Measurements from ENCODE around the gene IFIT1. TPM values are rescaled to one million over a fixed set of nuclear protein-coding genes. Genes with fewer than 3 reads are reported as not detected.
"Not testable (repeated sequence)": the region's sequence is repeated elsewhere in the genome, so short reads cannot be mapped to it uniquely, and the experiment has no call there.

The IFIT1 gene
- total RNA-seq, 1 donor from 2014 or later, result 6.0 TPM

DNA sequence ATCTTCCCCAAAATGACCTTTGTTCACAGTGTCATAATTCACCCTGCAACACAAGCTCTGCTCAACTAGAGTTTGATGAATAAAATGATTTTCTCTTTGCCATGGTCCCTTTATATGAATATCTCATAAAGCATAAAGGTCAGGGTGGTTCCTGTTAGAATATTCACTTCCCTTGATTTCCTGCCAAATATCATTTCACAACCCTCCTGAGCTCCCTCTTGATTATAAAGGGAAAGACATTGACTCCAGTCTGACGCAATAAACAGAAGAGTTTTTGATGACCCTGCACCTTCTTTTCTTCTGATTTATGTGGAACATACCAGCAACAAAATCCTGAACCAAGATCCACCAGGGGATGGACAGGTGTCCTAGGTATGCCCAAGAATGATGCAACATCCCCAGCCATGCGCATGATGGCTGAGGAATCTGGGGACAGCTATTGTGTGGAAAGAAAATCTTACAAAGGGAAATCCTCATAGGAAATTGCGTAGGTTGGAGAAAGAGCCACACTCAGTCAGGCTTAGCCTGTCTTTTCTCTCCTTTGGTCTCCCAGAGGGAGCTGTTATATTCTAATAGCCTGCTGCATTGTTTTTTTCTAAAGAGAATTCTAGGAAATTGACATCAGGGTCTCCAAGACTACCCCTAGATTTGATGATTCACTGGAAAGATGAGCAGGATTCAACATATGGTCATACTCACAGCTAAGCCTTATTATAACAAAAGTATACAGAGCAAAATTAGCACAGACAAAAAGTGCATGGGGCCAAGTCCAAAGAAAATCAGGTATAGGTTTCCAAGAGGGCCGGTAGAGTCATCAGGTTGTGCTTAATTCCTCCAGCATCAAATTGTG lies 45.8 kb upstream of the IFIT1 start:
- TF ChIP-seq, protein P1, sequence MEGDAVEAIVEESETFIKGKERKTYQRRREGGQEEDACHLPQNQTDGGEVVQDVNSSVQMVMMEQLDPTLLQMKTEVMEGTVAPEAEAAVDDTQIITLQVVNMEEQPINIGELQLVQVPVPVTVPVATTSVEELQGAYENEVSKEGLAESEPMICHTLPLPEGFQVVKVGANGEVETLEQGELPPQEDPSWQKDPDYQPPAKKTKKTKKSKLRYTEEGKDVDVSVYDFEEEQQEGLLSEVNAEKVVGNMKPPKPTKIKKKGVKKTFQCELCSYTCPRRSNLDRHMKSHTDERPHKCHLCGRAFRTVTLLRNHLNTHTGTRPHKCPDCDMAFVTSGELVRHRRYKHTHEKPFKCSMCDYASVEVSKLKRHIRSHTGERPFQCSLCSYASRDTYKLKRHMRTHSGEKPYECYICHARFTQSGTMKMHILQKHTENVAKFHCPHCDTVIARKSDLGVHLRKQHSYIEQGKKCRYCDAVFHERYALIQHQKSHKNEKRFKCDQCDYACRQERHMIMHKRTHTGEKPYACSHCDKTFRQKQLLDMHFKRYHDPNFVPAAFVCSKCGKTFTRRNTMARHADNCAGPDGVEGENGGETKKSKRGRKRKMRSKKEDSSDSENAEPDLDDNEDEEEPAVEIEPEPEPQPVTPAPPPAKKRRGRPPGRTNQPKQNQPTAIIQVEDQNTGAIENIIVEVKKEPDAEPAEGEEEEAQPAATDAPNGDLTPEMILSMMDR (conservative IDR thresholded peaks at IDR 0.05), result no peak
- Mint-ChIP-seq H3K9me3 (no peaks in the 10 kb centered on the region), H3K4me3 (no peak overlapping the region), H3K27ac (no peak overlapping the region), H3K36me3 (no peaks in the 10 kb centered on the region), H3K4me1 (ENCODE audit: unreplicated experiment) (peaks cover 49% of the 10 kb centered on the region), H3K27me3 (no peaks in the 10 kb centered on the region)
- DNase-seq (ENCODE audit: extremely low spot score, unreplicated experiment), result no peak

- TF ChIP-seq, protein P1 (conservative IDR thresholded peaks at IDR 0.05), result no peak
- H3K4me3 Mint-ChIP-seq, result no peak overlapping the region
- H3K27me3 Mint-ChIP-seq, result no peaks in the 10 kb centered on the region
- H3K4me1 Mint-ChIP-seq (ENCODE audit: unreplicated experiment), result peaks cover 57% of the 10 kb centered on the region
- no peaks in the 10 kb centered on the region for H3K9me3 Mint-ChIP-seq
- no peak for DNase-seq (ENCODE audit: extremely low spot score, unreplicated experiment)
- no peak overlapping the region for H3K27ac Mint-ChIP-seq
- no peaks in the 10 kb centered on the region for H3K36me3 Mint-ChIP-seq
Measured at GRCh38 chr10:89347701-89348457, 44.5 kb upstream of the IFIT1 start.

DNA sequence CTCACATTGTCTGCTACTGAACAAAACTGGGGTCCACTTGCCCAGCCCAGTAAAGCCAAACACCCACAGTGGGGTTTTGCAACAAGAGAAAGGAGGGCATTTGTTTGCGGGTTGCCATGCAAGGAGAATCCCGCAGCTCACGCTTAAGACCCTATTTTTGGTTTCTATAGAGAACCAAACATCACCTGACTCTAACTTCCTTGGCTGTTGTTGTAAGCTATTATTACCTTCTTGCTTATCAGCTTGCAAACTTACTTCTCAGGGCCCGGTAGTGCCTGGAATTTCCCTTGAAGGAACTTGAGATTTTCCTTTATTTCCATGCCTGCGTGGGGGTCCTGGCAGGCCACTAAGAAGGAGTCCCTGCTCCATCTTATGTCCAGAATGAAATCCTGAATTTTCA lies 43.9 kb upstream of the IFIT1 start:
- Mint-ChIP-seq H3K9me3 (no peaks in the 10 kb centered on the region), H3K4me3 (no peak overlapping the region), H3K27me3 (no peaks in the 10 kb centered on the region), H3K36me3 (no peaks in the 10 kb centered on the region), H3K4me1 (ENCODE audit: unreplicated experiment) (peaks cover 52% of the 10 kb centered on the region), H3K27ac (no peak overlapping the region)
- TF ChIP-seq, protein P1 (conservative IDR thresholded peaks at IDR 0.05), result no peak
- DNase-seq (ENCODE audit: extremely low spot score, unreplicated experiment), result no peak

DNA sequence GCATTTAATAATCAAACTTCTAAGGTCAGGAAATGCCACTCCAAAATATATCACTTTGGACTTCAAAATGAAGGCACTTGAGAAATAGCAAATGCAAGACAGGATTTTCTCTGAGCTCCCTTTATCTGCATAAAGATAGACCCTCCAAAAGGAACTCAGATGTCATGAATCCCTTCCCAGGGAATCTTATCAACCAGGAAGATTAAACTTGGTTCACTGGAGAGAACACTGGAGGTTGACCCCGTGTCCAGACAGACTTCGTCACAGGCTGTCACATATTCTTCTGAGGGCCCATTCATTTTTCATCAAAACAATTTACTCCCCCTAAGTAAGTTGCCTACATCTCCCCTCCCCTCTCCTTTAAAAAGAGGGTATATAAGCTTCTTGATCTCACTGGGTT lies 43.4 kb upstream of the IFIT1 start:
- TF ChIP-seq, protein P1 (conservative IDR thresholded peaks at IDR 0.05), result no peak
- H3K9me3 Mint-ChIP-seq, result peaks cover 2% of the 10 kb centered on the region
- H3K27ac Mint-ChIP-seq, result no peak overlapping the region
- H3K4me3 Mint-ChIP-seq, result no peak overlapping the region
- peaks cover 51% of the 10 kb centered on the region for H3K4me1 Mint-ChIP-seq (ENCODE audit: unreplicated experiment)
- no peaks in the 10 kb centered on the region for H3K27me3 Mint-ChIP-seq
- peaks cover 2% of the 10 kb centered on the region for H3K36me3 Mint-ChIP-seq
- no peak for DNase-seq (ENCODE audit: extremely low spot score, unreplicated experiment)

- Mint-ChIP-seq H3K27ac (peak overlapping the region; percentile 98), H3K4me1 (ENCODE audit: unreplicated experiment) (peaks cover 51% of the 10 kb centered on the region), H3K4me3 (peak overlapping the region; percentile 5)
- not testable (repeated sequence) for H3K36me3 Mint-ChIP-seq; DNase-seq (ENCODE audit: extremely low spot score, unreplicated experiment); H3K27me3 Mint-ChIP-seq; H3K9me3 Mint-ChIP-seq
Measured at GRCh38 chr10:89350631-89351315, 41.6 kb upstream of the IFIT1 start.

Measured in type B pancreatic cell (in vitro differentiated cells).